ENCODE measurements around the gene MED13L. TPM values are rescaled to one million over a fixed set of nuclear protein-coding genes. Genes with fewer than 3 reads are reported as not detected.

MED13L gene
- polyA plus RNA-seq, 1 donor (not counting 4 experiments of a cell fraction or from before 2014, with no cell fraction given): 31.7 TPM

- Histone ChIP-seq H3K27me3 (ENCODE audit: control insufficient read depth, extremely low read depth, insufficient read depth, low read length) (no peaks in the 10 kb centered on the region), H3K79me2 (ENCODE audit: control insufficient read depth, insufficient read depth, low read length) (no peaks in the 10 kb centered on the region), H3K4me1 (ENCODE audit: control insufficient read depth, extremely low read depth, insufficient read depth, low read length) (peaks cover 31% of the 10 kb centered on the region), H2AFZ (ENCODE audit: control insufficient read depth, low read length) (no peak overlapping the region), H3K4me3 (ENCODE audit: control insufficient read depth in 2 of 3, extremely low read depth in 1 of 3, insufficient read depth in 2 of 3, low read depth in 1 of 3, low read length in 3 of 3) (no peak overlapping the region), H3K9me1 (ENCODE audit: control insufficient read depth, extremely low read depth, insufficient read depth, low read length) (no peaks in the 10 kb centered on the region), H3K36me3 (ENCODE audit: control insufficient read depth in 2 of 2, extremely low read depth in 1 of 2, insufficient read depth in 2 of 2, low read length in 2 of 2) (no peaks in the 10 kb centered on the region), H3K9ac (ENCODE audit: control insufficient read depth, extremely low read depth, insufficient read depth, low read length) (no peak overlapping the region), H3K27ac (ENCODE audit: control insufficient read depth, insufficient read depth, low read length) (no peak overlapping the region), H3K9me3 (ENCODE audit: control insufficient read depth, low read depth, low read length) (no peaks in the 10 kb centered on the region), H4K20me1 (ENCODE audit: control insufficient read depth, extremely low read depth, insufficient read depth, low read length) (no peaks in the 10 kb centered on the region), H3K4me2 (ENCODE audit: control insufficient read depth, extremely low read depth, insufficient read depth, low read depth, low read length) (no peak overlapping the region)
- FAIRE-seq (no peak), DNase-seq (ENCODE audit: low read depth, low spot score) (no peak)
- TF ChIP-seq EZH2 (IDR thresholded peaks at IDR 0.05; ENCODE audit: low read length) (no peak), CTCF (optimal IDR thresholded peaks at IDR 0.05 in 1 of 3, IDR thresholded peaks at IDR 0.05 in 1 of 3, conservative IDR thresholded peaks at IDR 0.05 in 1 of 3; ENCODE audit: extremely low read depth in 1 of 3, insufficient read depth in 2 of 3, low read length in 3 of 3) (no peak)
- dilution Hi-C loops (cut with MboI; ENCODE audit: extremely low pct_ligation_motif_present, low sequenced_read_pairs): no loop called here
These were observed 44.4 kb upstream of the MED13L start for GRCh38 chr12:116321913-116322312.

- Histone ChIP-seq H3K9me3 (ENCODE audit: control insufficient read depth, low read depth, low read length) (no peaks in the 10 kb centered on the region), H3K36me3 (ENCODE audit: control insufficient read depth in 2 of 2, extremely low read depth in 1 of 2, insufficient read depth in 2 of 2, low read length in 2 of 2) (no peaks in the 10 kb centered on the region), H3K4me3 (ENCODE audit: control insufficient read depth in 2 of 3, extremely low read depth in 1 of 3, insufficient read depth in 2 of 3, low read depth in 1 of 3, low read length in 3 of 3) (no peak overlapping the region), H3K79me2 (ENCODE audit: control insufficient read depth, insufficient read depth, low read length) (no peaks in the 10 kb centered on the region), H3K27ac (ENCODE audit: control insufficient read depth, insufficient read depth, low read length) (peak overlapping the region; percentile 89), H3K4me2 (ENCODE audit: control insufficient read depth, extremely low read depth, insufficient read depth, low read depth, low read length) (peak overlapping the region; percentile 88), H4K20me1 (ENCODE audit: control insufficient read depth, extremely low read depth, insufficient read depth, low read length) (no peaks in the 10 kb centered on the region), H3K27me3 (ENCODE audit: control insufficient read depth, extremely low read depth, insufficient read depth, low read length) (no peaks in the 10 kb centered on the region), H3K9me1 (ENCODE audit: control insufficient read depth, extremely low read depth, insufficient read depth, low read length) (no peaks in the 10 kb centered on the region), H3K4me1 (ENCODE audit: control insufficient read depth, extremely low read depth, insufficient read depth, low read length) (peaks cover 31% of the 10 kb centered on the region), H2AFZ (ENCODE audit: control insufficient read depth, low read length) (no peak overlapping the region), H3K9ac (ENCODE audit: control insufficient read depth, extremely low read depth, insufficient read depth, low read length) (no peak overlapping the region)
- TF ChIP-seq EZH2 (IDR thresholded peaks at IDR 0.05; ENCODE audit: low read length): no peak
- TF ChIP-seq CTCF (optimal IDR thresholded peaks at IDR 0.05 in 1 of 3, IDR thresholded peaks at IDR 0.05 in 1 of 3, conservative IDR thresholded peaks at IDR 0.05 in 1 of 3; ENCODE audit: extremely low read depth in 1 of 3, insufficient read depth in 2 of 3, low read length in 3 of 3): no peak
- FAIRE-seq (peak; percentile 23), DNase-seq (ENCODE audit: low read depth, low spot score) (no peak)
- dilution Hi-C loops (cut with MboI; ENCODE audit: extremely low pct_ligation_motif_present, low sequenced_read_pairs): no loop called here
These were observed 43.3 kb upstream of the MED13L start for GRCh38 chr12:116320791-116321217.

Measured in keratinocyte (primary cell).